AG09309 (cell line): ENCODE measurements around the gene USF1.

Experiments
- DNase-seq: peaks from one replicate; pipeline ENCODE4 v3.0.0-alpha.2; 2010; ENCODE audit warnings: low read depth
- H3K4me3 ChIP-seq: 2 replicates; pipeline ENCODE4 v1.5.1; 2011; ENCODE audit warnings: mild to moderate bottlenecking, low read depth, low read length, moderate library complexity; ENCODE audit not compliant: control insufficient read depth
- CTCF ChIP-seq: IDR thresholded peaks from 2 replicates; pipeline ENCODE4 v1.5.1; 2011; ENCODE audit warnings: mild to moderate bottlenecking, low read depth, low read length, inconsistent platforms; ENCODE audit not compliant: insufficient read depth, control insufficient read depth; ENCODE audit errors: missing control alignments

The USF1 gene

DNA sequence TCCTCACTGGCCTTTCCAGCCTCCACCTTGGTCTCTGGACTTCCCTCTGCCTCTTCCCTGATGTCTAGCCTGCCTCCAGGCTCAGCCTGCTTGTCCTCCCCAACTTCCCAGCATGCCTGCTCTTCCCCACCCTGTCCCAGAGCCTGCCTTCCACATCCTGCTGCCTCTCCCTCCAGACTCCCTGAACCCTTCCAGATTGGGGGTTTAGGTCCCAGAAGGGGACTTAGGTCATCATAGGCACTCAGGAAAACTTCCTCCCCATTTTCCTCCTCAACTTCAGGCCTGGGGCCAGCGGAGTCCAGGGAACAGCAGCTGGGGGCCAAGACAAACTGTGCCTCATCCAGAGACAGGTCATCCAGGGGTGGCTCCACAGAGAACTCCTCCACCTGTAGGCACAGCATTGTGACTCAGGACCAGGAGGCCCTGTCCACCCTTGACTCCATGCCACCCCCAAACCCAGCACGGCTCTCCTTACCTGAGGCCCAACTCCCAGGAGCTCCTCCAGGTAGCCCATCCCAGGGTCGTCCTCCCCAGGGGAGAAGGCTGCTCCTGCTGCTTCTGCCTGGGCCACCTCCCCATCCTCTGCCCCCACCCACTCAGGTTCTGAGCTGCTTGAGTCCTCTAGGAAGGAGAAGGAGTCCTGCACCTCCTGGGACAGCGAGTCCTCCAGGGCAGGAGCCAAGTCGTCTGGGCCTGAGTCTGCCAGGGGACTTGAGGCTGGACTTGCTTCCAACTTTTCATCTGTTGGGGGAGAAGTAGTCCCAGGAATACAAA is 3.4 kb upstream of the USF1 start:
- no peak overlapping the region for H3K4me3 ChIP-seq
- no peak for DNase-seq
- no peak for TF ChIP-seq CTCF

GRCh38 chr1:161047436-161048420 is 2.0 kb upstream of the USF1 start:
- no peak overlapping the region for H3K4me3 ChIP-seq
- no peak for TF ChIP-seq CTCF

GRCh38 chr1:161046605-161047228 is 940 bp upstream of the USF1 start:
- TF ChIP-seq CTCF = no peak
- peak overlapping the region; percentile 96 for H3K4me3 ChIP-seq
- no peak for DNase-seq

More at GRCh38 chr1:161047436-161048420, 2.0 kb upstream of the USF1 start:
- DNase-seq = no peak

DNA sequence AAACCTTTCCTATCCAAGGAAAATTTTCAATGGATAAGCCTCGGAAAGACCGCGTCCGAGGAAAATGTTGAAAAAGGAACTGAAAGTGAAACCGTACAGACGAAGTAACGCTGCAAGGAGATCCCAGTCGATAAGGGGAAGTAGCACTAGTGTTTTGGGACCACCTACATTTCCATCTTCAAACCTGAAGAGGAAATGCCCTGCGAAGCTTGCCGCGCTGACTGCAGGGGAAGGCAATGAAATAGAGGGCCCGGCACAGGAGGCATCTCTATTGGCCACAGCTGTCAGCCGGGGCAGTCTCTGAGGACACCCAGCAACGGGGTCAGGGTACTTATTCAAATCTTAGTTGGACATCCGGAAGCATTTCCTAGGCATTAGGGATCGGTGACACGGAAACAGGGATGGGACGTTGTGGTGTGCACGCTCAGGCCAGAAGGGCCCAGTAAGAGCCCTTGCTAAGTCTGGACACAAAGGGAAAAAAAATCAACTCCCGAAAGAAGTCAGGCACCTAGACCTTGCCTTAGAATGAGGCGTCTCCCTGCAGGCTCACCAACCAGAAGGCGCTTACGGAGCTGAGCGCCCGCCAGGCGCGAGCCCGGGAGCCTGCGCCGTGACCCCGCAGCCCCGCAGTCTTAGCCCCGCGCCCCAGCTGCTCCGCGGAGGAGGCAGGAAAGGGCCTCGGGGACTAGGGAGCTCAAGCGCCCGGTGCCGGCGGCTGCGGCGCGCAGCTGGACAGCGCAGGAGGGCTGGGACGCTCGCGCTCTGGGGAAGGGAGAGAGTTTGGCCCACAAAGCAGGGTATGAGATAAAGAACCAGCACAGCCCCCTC is 655 bp downstream of the USF1 start:
- TF ChIP-seq CTCF = no peak
- peak overlapping the region; percentile 96 for H3K4me3 ChIP-seq
- no peak for DNase-seq

GRCh38 chr1:161044535-161044907 is 1.3 kb downstream of the USF1 start:
- peak overlapping the region; percentile 96 for H3K4me3 ChIP-seq
- DNase-seq = no peak
- TF ChIP-seq CTCF = no peak
